Dermis blood vessel endothelial cell (primary cell): ENCODE results near the gene MIOX. TPM values are rescaled to one million over a fixed set of nuclear protein-coding genes. Genes with fewer than 3 reads are reported as not detected.

Experiments used
- DNase-seq: peaks from one replicate; pipeline ENCODE4 v3.0.0; 2010
- total RNA-seq: library from RNA; depleted of rRNA; stranded (reverse); fragments of >200 nt; gene quantifications from 2 replicates; pipeline ENCODE4 v1.2.3, GENCODE V29; 2014

MIOX gene
- total RNA-seq, result not detected in 2 replicates

GRCh38 chr22:50486561-50487289 lies at the start of gene MIOX:
Gene MIOX (plus strand): TSS chr22:50486859. CDS start chr22:50486898, 39 bp downstream.
- no peak for DNase-seq

- no peak for DNase-seq
Measured at GRCh38 chr22:50437511-50438304, 49.0 kb upstream of the MIOX start.

GRCh38 chr22:50438305-50439275 lies 48.1 kb upstream of the MIOX start:
- DNase-seq, result no peak

- no peak for DNase-seq
Measured at GRCh38 chr22:50439314-50439870, 47.3 kb upstream of the MIOX start.

GRCh38 chr22:50439871-50440331 lies 46.8 kb upstream of the MIOX start:
- DNase-seq, result no peak

- no peak for DNase-seq
Measured at GRCh38 chr22:50440544-50441249, 46.0 kb upstream of the MIOX start.

GRCh38 chr22:50441428-50441993 lies 45.1 kb upstream of the MIOX start:
- no peak for DNase-seq

- no peak for DNase-seq
Measured at GRCh38 chr22:50443197-50443596, 43.5 kb upstream of the MIOX start.

- DNase-seq, result no peak
Measured at GRCh38 chr22:50443801-50444625, 42.6 kb upstream of the MIOX start.

- DNase-seq, result peak; percentile 79
Measured at GRCh38 chr22:50444663-50445062, 42.0 kb upstream of the MIOX start.

GRCh38 chr22:50445071-50445879 lies 41.4 kb upstream of the MIOX start:
- no peak for DNase-seq

- DNase-seq, result no peak
Measured at GRCh38 chr22:50445880-50446707, 40.6 kb upstream of the MIOX start.

- no peak for DNase-seq
Measured at GRCh38 chr22:50446708-50447575, 39.7 kb upstream of the MIOX start.

- DNase-seq, result no peak
Measured at GRCh38 chr22:50447576-50448551, 38.8 kb upstream of the MIOX start.

- no peak for DNase-seq
Measured at GRCh38 chr22:50452649-50453048, 34.0 kb upstream of the MIOX start.

GRCh38 chr22:50454556-50455075 lies 32.0 kb upstream of the MIOX start:
- no peak for DNase-seq
